H9 (cell line): ENCODE measurements around the gene MGME1. TPM values are rescaled to one million over a fixed set of nuclear protein-coding genes. Genes with fewer than 3 reads are reported as not detected.

Experiments used
- DNase-seq: peaks from one replicate; pipeline ENCODE4 v3.0.0-alpha.2; 2017
- H2AFZ ChIP-seq: one replicate; pipeline ENCODE4 v1.6.1; 2013; ENCODE audit warnings: mild to moderate bottlenecking, low read length, control low read depth, moderate library complexity
- H2AK5ac ChIP-seq: 2 replicates; pipeline ENCODE4 v1.6.1; 2013; ENCODE audit warnings: low read length, control low read depth, mixed read lengths; ENCODE audit not compliant: insufficient read length
- H2BK120ac ChIP-seq: one replicate; pipeline ENCODE4 v1.6.1; 2013; ENCODE audit warnings: low read depth, mild to moderate bottlenecking, low read length, control low read depth, inconsistent platforms; ENCODE audit not compliant: poor library complexity, severe bottlenecking
- H2BK12ac ChIP-seq: 2 replicates; pipeline ENCODE4 v1.6.1; 2013; ENCODE audit warnings: low read length, control low read depth, mixed read lengths, low read depth; ENCODE audit not compliant: insufficient read length
- H2BK15ac ChIP-seq: 2 replicates; pipeline ENCODE4 v1.6.1; 2013; ENCODE audit warnings: low read depth, low read length, control low read depth
- H2BK20ac ChIP-seq: one replicate; pipeline ENCODE4 v1.6.1; 2013; ENCODE audit warnings: low read depth, mild to moderate bottlenecking, low read length, control low read depth, inconsistent platforms; ENCODE audit not compliant: poor library complexity, severe bottlenecking
- H2BK5ac ChIP-seq: 2 replicates; pipeline ENCODE4 v1.6.1; 2013; ENCODE audit warnings: low read length, control low read depth, mixed read lengths; ENCODE audit not compliant: insufficient read length
- H3K14ac ChIP-seq: 2 replicates; pipeline ENCODE4 v1.6.1; 2013; ENCODE audit warnings: low read length, control low read depth; ENCODE audit not compliant: insufficient read depth
- H3K18ac ChIP-seq: 2 replicates; pipeline ENCODE4 v1.6.1; 2013; ENCODE audit warnings: low read depth, mild to moderate bottlenecking, mixed read lengths, low read length, control low read depth; ENCODE audit not compliant: insufficient read length
- H3K23ac ChIP-seq: 2 replicates; pipeline ENCODE4 v1.6.1; 2013; ENCODE audit warnings: low read length, control low read depth, mixed read lengths, low read depth; ENCODE audit not compliant: insufficient read length
- H3K23me2 ChIP-seq: 2 replicates; pipeline ENCODE4 v1.6.1; 2013; ENCODE audit warnings: low read depth, mild to moderate bottlenecking, mixed read lengths, low read length, control low read depth; ENCODE audit not compliant: insufficient read length, poor library complexity, severe bottlenecking
- H3K27ac ChIP-seq: 2 replicates; pipeline ENCODE4 v1.5.1; 2013; ENCODE audit warnings: low read length, control low read depth, mixed read lengths, low read depth; ENCODE audit not compliant: insufficient read length
- H3K27me3 ChIP-seq: 2 replicates; pipeline ENCODE4 v1.6.1; 2013; ENCODE audit warnings: low read length, control low read depth, inconsistent platforms; ENCODE audit not compliant: insufficient read depth
- H3K4ac ChIP-seq: 2 replicates; pipeline ENCODE4 v1.6.1; 2013; ENCODE audit warnings: low read depth, mild to moderate bottlenecking, control low read depth, inconsistent platforms, low read length, moderate library complexity
- H3K4me1 ChIP-seq: 2 replicates; pipeline ENCODE4 v1.6.1; 2013; ENCODE audit warnings: low read length, control low read depth, inconsistent platforms; ENCODE audit not compliant: insufficient read depth
- H3K4me2 ChIP-seq: 2 replicates; pipeline ENCODE4 v1.6.1; 2013; ENCODE audit warnings: low read length, control low read depth, mixed read lengths; ENCODE audit not compliant: insufficient read length, insufficient read depth
- H3K56ac ChIP-seq: 2 replicates; pipeline ENCODE4 v1.6.1; 2013; ENCODE audit warnings: low read depth, mild to moderate bottlenecking, mixed read lengths, low read length, control low read depth; ENCODE audit not compliant: insufficient read length
- H3K79me1 ChIP-seq: 2 replicates; pipeline ENCODE4 v1.6.1; 2013; ENCODE audit warnings: low read depth, mild to moderate bottlenecking, moderate library complexity, low read length, control low read depth, inconsistent platforms; ENCODE audit not compliant: insufficient read depth, poor library complexity, severe bottlenecking
- H3K79me2 ChIP-seq: 2 replicates; pipeline ENCODE4 v1.6.1; 2013; ENCODE audit warnings: low read length, control low read depth, inconsistent platforms; ENCODE audit not compliant: insufficient read depth
- H3K9ac ChIP-seq: 2 replicates; pipeline ENCODE4 v1.6.1; 2013; ENCODE audit warnings: low read length, control low read depth, mixed read lengths; ENCODE audit not compliant: insufficient read length; ENCODE audit errors: extremely low read depth
- H3K9me3 ChIP-seq: one replicate; pipeline ENCODE4 v1.6.1; 2013; ENCODE audit warnings: low read depth, low read length, inconsistent platforms; ENCODE audit not compliant: control insufficient read depth
- H3T11ph ChIP-seq: one replicate; pipeline ENCODE4 v1.6.1; 2013; ENCODE audit warnings: mild to moderate bottlenecking, low read length, control low read depth, inconsistent platforms
- H4K20me1 ChIP-seq: one replicate; pipeline ENCODE4 v1.6.1; 2013; ENCODE audit not compliant: control insufficient read depth, insufficient read length, insufficient read depth
- H4K5ac ChIP-seq: 2 replicates; pipeline ENCODE4 v1.6.1; 2013; ENCODE audit warnings: low read depth, mild to moderate bottlenecking, mixed read lengths, low read length, control low read depth; ENCODE audit not compliant: insufficient read length
- H4K8ac ChIP-seq: replicated peaks from 2 replicates; pipeline ENCODE4 v1.6.1; 2013; ENCODE audit warnings: low read length, control low read depth, mixed read lengths, low read depth; ENCODE audit not compliant: insufficient read length
- H4K91ac ChIP-seq: 2 replicates; pipeline ENCODE4 v1.6.1; 2013; ENCODE audit warnings: low read depth, mild to moderate bottlenecking, moderate library complexity, mixed read lengths, low read length, control low read depth; ENCODE audit not compliant: insufficient read length
- H3K27ac Mint-ChIP-seq, 3 experiments: 2 replicates in 2 of 3; 3 replicates in 1 of 3; pipeline ENCODE4 v1.8.0; 2020 to 2021; ENCODE audit warnings: mixed read lengths in 3 of 3, mild to moderate bottlenecking in 1 of 3, moderate library complexity in 1 of 3
- H3K27me3 Mint-ChIP-seq: 2 replicates; pipeline ENCODE4 v1.8.0; 2021; ENCODE audit warnings: low read depth, mild to moderate bottlenecking, moderate library complexity, mixed read lengths
- H3K36me3 Mint-ChIP-seq, 3 experiments: 2 replicates in 2 of 3; 3 replicates in 1 of 3; pipeline ENCODE4 v1.8.0; 2020 to 2021; ENCODE audit warnings: low read depth in 3 of 3, mixed read lengths in 3 of 3; ENCODE audit not compliant: insufficient read depth in 1 of 3
- H3K4me1 Mint-ChIP-seq, 2 experiments: 2 replicates each; pipeline ENCODE4 v1.8.0; 2020; ENCODE audit warnings: mixed read lengths in 2 of 2
- H3K4me3 Mint-ChIP-seq, 2 experiments: 2 replicates in 1 of 2; 3 replicates in 1 of 2; pipeline ENCODE4 v1.8.0; 2020 to 2021; ENCODE audit warnings: mild to moderate bottlenecking in 2 of 2, mixed read lengths in 2 of 2, moderate library complexity in 1 of 2
- H3K9me3 Mint-ChIP-seq, 2 experiments: 2 replicates in 1 of 2; 3 replicates in 1 of 2; pipeline ENCODE4 v1.8.0; 2020; ENCODE audit warnings: mild to moderate bottlenecking in 2 of 2, mixed read lengths in 2 of 2, moderate library complexity in 1 of 2
- WGBS: extraction: QIAGEN DNeasy Blood & Tissue Kit; methylation state at CpG from one replicate; pipeline ENCODE4 v1.1.7; 2013; ENCODE audit warnings: missing lambda C conversion rate, low lambda C conversion rate, mixed read lengths; ENCODE audit not compliant: insufficient read length; ENCODE audit errors: extremely low coverage; 5-methylcytosine and 5-hydroxymethylcytosine counted together
- total RNA-seq: library from RNA; stranded (reverse); gene quantifications from 2 replicates; pipeline ENCODE4 v1.2.1, GENCODE V29; 2021
- TF ChIP-seq, protein P1 (sequence below): fragments of 200-600 bp; sonication (generic); conservative IDR thresholded peaks from 3 replicates; pipeline ENCODE4 v1.8.0; 2021; ENCODE audit warnings: antibody characterized with exemption, mild to moderate bottlenecking

The MGME1 gene
- total RNA-seq, 1 experiment from 2014 or later, result 48.9 TPM

DNA sequence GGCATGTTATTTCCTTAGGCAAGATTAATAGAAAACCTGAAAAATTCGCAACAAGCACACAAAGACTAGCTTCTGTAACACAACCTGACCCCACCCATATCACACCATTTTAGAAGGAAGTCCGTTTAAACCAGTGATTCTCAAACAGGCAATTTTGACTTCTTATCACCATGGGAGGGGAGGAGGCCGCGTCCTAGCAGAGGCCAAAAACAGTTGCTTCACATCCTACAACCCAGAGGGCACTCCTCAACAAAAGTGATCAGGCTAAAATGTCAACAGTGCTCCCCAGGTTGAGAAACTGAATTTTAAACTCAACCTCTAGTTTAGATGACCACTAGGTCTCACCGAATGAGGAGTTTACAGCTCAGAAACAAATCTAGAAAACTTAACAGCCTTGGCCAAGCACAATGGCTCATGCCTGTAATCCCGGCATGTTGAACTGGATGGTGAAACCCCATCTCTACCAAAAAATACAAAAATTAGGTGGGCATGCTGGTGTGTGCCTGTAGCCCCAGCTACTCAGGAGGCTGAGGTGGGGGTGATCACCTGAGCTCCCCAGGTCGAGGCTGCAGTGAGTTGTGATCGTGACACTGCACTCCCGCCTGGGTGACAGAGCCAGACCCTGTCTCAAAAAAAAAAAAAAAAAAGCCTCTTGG is 3.6 kb upstream of the MGME1 start:
- Mint-ChIP-seq H3K9me3 (peaks cover 0 to 5% of the 10 kb centered on the region in 2 experiments; a peak in 1 of 5 replicates), H3K27me3 (0 out of 2 replicates have a peak, but pooled peaks cover 1% of the 10 kb centered on the region), H3K36me3 (peaks cover 40 to 66% (median 63%) of the 10 kb centered on the region in 3 experiments), H3K4me1 (peaks cover 68 to 73% of the 10 kb centered on the region in 2 experiments), H3K4me3 (peak overlapping the region; percentile 83 to 84), H3K27ac (peak overlapping the region in 2 of 3 experiments; percentile 87 to 97; a peak in 5 of 7 replicates)
- no peaks in the 10 kb centered on the region for H4K20me1 ChIP-seq
- no peak overlapping the region for H3K23ac ChIP-seq
- no peak overlapping the region for H4K5ac ChIP-seq
- no peak overlapping the region for H2BK20ac ChIP-seq
- no peak overlapping the region for H4K91ac ChIP-seq
- no peak overlapping the region for H2AFZ ChIP-seq
- H3K18ac ChIP-seq, result no peak overlapping the region
- H3K9me3 ChIP-seq, result no peaks in the 10 kb centered on the region
- H4K8ac ChIP-seq, result no peak overlapping the region
- peaks cover 22% of the 10 kb centered on the region for H3K23me2 ChIP-seq
- peak overlapping the region; percentile 96 for H3K4me2 ChIP-seq
- H2BK5ac ChIP-seq, result no peak overlapping the region
- no peak overlapping the region for H2AK5ac ChIP-seq
- no peak overlapping the region for H2BK12ac ChIP-seq
- H3K79me1 ChIP-seq, result no peaks in the 10 kb centered on the region
- no peak overlapping the region for H3K4ac ChIP-seq
- no peak overlapping the region for H3K56ac ChIP-seq
- H3T11ph ChIP-seq, result no peak overlapping the region
- DNase-seq, result no peak
- no peak overlapping the region for H3K27ac ChIP-seq
- H2BK120ac ChIP-seq, result no peak overlapping the region
- H3K27me3 ChIP-seq, result no peaks in the 10 kb centered on the region
- WGBS, result no CpG with 5 or more reads among the region's 9 CpGs
- no peak overlapping the region for H2BK15ac ChIP-seq
- peak overlapping the region; percentile 97 for H3K9ac ChIP-seq
- peaks cover 6% of the 10 kb centered on the region; the same call in 1 of the 2 replicates for H3K4me1 ChIP-seq
- H3K79me2 ChIP-seq, result peaks cover 84% of the 10 kb centered on the region
- no peak overlapping the region for H3K14ac ChIP-seq
- TF ChIP-seq, protein P1, sequence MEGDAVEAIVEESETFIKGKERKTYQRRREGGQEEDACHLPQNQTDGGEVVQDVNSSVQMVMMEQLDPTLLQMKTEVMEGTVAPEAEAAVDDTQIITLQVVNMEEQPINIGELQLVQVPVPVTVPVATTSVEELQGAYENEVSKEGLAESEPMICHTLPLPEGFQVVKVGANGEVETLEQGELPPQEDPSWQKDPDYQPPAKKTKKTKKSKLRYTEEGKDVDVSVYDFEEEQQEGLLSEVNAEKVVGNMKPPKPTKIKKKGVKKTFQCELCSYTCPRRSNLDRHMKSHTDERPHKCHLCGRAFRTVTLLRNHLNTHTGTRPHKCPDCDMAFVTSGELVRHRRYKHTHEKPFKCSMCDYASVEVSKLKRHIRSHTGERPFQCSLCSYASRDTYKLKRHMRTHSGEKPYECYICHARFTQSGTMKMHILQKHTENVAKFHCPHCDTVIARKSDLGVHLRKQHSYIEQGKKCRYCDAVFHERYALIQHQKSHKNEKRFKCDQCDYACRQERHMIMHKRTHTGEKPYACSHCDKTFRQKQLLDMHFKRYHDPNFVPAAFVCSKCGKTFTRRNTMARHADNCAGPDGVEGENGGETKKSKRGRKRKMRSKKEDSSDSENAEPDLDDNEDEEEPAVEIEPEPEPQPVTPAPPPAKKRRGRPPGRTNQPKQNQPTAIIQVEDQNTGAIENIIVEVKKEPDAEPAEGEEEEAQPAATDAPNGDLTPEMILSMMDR, result no peak
